Right ventricle myocardium superior (tissue), 1 donor: ENCODE measurements around the gene RPEL1. TPM values are rescaled to one million over a fixed set of nuclear protein-coding genes. Genes with fewer than 3 reads are reported as not detected.
A peak's percentile ranks its signal among the peaks of the same experiment; 100 is the strongest.
"Not testable (repeated sequence)": the region's sequence is repeated elsewhere in the genome, so short reads cannot be mapped to it uniquely, and the experiment has no call there.

Experiments
- ATAC-seq: fragments of 200-7000 bp; cut with Tn5 transposase; one replicate; pipeline ENCODE4 v1.9.1; 2020; ENCODE audit warnings: mild to moderate bottlenecking; ENCODE audit not compliant: poor library complexity
- DNase-seq: peaks from one replicate; pipeline ENCODE4 v3.0.0-alpha.2; 2020
- intact Hi-C: fragments of 100-400 bp; cut with DNase I; formaldehyde crosslinking; loops from one replicate; pipeline ENCODE4 v1.11.2; 2022
- total RNA-seq: library from RNA; stranded (reverse); fragmentation: NEBNext Ultra II Directional; extraction: Animal tissue kit (Norgen Biotek cat#: 25700); gene quantifications from one replicate; pipeline ENCODE4 v1.2.1, GENCODE V29; 2021
- donor health status: DM: no; HTN: yes; CAD: no; lungs with severe emphysema.

Gene RPEL1
- total RNA-seq, 1 donor from 2014 or later, result not detected

GRCh38 chr10:103231047-103231551 is 14.6 kb upstream of the RPEL1 start:
- DNase-seq (no peak), ATAC-seq (peak; percentile 51)
- intact Hi-C loops, result no loop called here

DNA sequence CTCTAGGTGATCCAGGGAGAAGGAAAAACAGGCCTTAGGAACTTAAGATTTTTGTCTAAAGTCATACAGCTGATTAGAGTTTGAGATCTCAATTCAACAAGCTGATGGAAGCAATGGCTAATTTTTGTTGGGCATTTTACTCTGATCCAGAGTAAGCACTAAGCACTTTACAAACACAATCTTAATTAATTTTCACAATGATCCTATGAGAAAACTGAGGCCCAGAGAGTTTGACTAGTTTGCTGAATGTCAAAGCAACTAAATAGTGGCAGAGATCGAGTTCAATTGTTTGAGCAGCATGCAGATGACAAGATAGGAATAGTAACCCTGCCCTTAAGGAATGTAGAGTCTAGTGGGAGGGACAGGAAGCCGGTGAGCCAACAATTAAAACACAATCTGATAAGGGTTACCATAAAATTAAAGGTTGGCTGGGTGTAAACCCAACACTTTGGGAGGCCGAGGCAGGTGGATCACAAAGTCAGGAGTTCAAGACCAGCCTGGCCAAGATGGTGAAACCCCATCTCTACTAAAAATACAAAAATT is 13.5 kb upstream of the RPEL1 start:
- ATAC-seq (no peak), DNase-seq (no peak)
- intact Hi-C loops, result no loop called here

DNA sequence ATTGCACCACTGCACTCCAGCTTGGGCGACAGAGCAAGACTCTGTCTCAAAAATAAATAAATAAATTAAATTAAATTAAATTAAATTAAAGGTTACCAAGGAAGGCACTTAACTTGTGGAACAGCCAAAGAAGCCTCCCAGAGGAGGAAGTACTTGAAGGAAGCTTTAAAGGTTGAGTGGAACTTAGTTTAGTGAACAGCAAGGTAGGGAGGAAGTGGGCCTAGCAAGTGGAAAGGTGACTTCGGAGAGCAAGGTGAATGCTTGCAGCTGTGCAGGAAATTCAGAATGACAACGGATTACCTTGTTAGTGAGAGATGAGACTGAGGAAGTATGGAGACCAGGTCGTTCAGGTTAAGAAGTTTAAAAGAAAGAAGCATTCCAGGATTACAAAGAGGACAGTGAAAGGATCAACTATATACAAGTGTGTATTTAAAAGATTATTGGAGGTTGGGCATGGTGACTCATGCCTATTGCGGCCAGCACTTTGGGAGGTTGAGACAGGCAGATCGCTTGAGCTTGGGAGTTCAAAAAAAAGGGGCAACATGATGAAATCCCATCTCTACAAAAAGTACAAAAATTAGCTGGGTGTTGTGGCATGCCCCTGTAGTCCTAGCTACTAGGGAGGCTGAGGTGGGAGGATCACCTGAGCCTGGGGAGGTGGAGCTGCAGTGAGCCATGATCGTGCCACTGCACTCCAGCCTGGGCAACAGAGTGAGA is 12.8 kb upstream of the RPEL1 start:
- ATAC-seq, result no peak
- intact Hi-C loops, result no loop called here
- no peak for DNase-seq

- intact Hi-C loops, result loop anchor here (5.0 kb wide), 1 partner anchor 38 kb away; no protein-coding TSS in a partner anchor
- DNase-seq, result no peak
Observed at GRCh38 chr10:103235775-103236174, 9.9 kb upstream of the RPEL1 start.

GRCh38 chr10:103238506-103239252 is 7.0 kb upstream of the RPEL1 start:
- peak; percentile 76 for ATAC-seq
- intact Hi-C loops, result loop anchor here (5.0 kb wide), 1 partner anchor 41 kb away; no protein-coding TSS in a partner anchor
- no peak for DNase-seq

More at GRCh38 chr10:103235775-103236174, 9.9 kb upstream of the RPEL1 start:
- ATAC-seq, result no peak

- DNase-seq, result peak; percentile 43
- intact Hi-C loops, result loop anchor here (5.0 to 10.0 kb wide), 2 partner anchors 137 to 409 kb away; no protein-coding TSS in a partner anchor
Observed at GRCh38 chr10:103241262-103242011, 4.2 kb upstream of the RPEL1 start.

DNA sequence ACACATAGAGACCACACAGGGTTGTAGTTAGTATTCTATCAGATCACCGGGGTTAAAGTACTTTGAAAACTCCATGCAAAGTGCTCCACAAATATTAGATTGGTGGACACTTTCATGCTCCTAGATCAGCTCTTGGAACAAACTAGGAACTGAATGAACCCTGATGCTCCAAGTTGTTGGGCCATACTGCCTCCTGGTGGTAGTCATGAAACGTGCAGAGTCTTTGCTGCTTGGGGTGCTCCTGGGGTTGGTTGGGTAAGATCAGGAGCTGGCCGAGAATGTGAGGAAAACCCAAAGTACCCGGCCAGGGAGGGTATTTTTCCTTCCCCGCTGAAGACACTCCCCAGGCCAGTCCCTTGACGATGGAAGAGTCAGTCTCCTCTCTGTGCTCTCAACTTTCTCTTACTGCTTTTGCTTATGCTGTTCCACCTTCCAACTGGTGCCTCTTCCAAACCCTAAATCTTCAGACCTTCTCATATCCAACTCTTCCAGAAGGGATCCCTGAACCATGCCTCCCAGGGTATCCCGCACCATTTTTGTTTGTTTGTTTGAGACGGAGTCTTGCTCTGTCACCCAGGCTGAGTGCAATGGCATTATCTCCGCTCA is 918 bp upstream of the RPEL1 start:
- intact Hi-C loops, result loop anchor here (5.0 to 10.0 kb wide), 2 partner anchors 140 to 412 kb away; no protein-coding TSS in a partner anchor
- ATAC-seq (peak; percentile 94), DNase-seq (peak; percentile 71)

More at GRCh38 chr10:103241262-103242011, 4.2 kb upstream of the RPEL1 start:
- peak; percentile 52 for ATAC-seq

DNA sequence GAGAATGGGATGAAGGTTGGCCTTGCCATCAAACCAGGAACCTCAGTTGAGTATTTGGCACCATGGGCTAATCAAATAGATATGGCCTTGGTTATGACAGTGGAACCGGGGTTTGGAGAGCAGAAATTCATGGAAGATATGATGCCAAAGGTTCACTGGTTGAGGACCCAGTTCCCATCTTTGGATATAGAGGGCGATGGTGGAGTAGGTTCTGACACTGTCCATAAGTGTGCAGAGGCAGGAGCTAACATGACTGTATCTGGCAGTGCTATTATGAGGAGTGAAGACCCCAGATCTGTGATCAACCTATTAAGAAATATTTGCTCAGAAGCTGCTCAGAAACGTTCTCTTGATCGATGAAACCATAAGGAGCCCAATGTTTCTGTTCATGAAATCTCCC is 637 bp downstream of the RPEL1 start:
- intact Hi-C loops, result loop anchor here (2.0 to 10.0 kb wide), 2 partner anchors 142 to 330 kb away; no protein-coding TSS in a partner anchor

DNA sequence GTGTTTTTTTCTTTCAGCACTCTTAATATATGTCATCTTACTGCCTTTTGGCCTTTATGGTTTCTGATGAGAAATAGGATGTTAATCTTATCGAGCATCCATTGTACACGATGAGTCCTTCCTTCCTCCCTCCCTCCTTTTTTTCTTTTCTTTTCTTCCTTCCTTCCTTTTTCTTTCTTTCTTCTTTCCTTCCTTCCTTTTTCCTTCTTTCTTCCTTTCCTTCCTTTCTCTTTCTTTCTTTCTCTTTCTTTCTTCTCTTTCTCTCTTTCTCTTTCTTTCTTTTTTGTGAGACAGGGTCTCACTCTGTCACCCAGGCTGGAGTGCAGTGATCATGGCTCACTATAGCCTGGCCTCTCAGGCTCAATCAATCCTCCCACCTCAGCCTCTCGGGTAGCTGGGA is 8.4 kb downstream of the RPEL1 start:
- ATAC-seq (no peak), DNase-seq (no peak)
- intact Hi-C loops, result no loop called here

More for the DNA sequence above, 637 bp downstream of the RPEL1 start:
- DNase-seq (no peak), ATAC-seq (no peak)

- ATAC-seq (no peak), DNase-seq (no peak)
- intact Hi-C loops, result no loop called here
Observed at GRCh38 chr10:103254538-103255325, 9.0 kb downstream of the RPEL1 start.

DNA sequence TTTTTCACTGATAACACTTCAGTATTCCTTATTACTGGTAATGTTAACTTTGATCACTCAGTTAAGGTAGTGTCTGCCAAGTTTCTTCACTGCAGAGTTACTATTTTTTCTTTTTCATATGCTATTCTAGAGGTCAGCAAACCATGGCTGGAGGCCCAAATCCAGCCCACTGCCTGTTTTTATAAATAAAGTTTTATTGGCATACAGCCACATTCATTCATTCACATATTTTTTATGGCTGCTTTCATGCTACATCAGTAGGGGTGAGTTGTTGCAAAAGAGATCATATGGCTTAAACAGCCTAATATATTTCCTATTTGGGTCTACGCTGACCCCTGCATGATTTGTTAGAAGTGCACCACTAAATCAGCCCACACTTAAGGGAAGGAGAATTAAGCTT is 10.9 kb downstream of the RPEL1 start:
- ATAC-seq (no peak), DNase-seq (no peak)
- intact Hi-C loops, result no loop called here

DNA sequence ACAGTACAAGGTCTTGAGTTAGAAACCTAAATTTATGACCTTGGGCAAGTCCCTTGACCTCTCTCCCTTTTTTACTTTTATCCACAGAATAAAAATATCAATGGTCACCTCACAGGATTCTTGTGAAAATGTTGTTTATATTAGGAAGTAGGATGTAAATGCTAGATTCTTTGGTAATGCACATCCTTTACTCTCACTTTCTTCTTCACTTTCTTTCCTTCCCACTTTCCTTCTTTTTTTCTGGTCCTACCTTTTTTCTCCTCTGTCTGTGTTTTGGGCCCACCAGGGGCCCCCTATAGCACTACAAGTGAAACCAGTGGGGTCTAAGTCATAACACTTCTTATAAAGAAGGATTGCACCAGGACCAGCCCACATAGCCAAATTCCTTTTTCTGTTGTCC is 12.1 kb downstream of the RPEL1 start:
- intact Hi-C loops, result no loop called here
- DNase-seq (no peak), ATAC-seq (no peak)

DNA sequence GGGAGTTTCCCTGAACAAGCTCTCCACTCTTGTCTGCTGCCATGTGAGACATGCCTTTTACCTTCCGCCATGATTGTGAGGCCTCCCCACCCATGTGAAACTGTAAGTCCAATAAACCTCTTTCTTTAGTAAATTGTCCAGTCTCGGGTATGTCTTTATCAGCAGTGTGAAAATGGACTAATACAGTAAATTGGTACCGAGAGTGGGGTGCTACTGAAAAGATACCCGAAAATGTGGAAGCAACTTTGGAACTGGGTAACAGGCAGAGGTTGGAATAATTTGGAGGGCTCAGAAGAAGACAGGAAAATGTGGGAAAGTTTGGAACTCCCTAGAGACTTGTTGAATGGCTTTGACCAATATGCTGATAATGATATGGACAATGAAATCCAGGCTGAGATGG is 13.2 kb downstream of the RPEL1 start:
- intact Hi-C loops, ATAC-seq: not testable (repeated sequence)

DNA sequence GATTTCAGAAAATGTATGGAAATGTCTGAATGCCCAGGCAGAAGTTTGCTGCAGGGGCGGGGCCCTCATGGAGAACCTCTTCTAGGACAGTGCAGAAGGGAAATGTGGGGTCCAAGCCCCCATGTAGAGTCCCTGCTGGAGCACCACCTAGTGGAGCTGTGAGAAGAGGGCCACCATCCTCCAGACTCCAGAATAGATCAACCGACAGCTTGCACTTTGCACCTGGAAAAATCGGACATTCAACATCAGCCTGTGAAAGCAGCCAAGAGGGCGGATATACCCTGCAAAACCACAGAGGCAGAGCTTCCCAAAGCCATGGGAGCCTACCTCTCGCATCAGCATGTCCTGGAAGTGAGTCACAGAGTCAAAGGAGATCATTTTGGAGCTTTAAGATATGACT is 14.3 kb downstream of the RPEL1 start:
- DNase-seq, result no peak
- ATAC-seq, result no peak
- intact Hi-C loops, result no loop called here

More for the DNA sequence above, 13.2 kb downstream of the RPEL1 start:
- DNase-seq, result not testable (repeated sequence)

- intact Hi-C loops, result no loop called here
- ATAC-seq (no peak), DNase-seq (no peak)
Observed at GRCh38 chr10:103262229-103262628, 16.5 kb downstream of the RPEL1 start.

GRCh38 chr10:103265717-103266329 is 20.1 kb downstream of the RPEL1 start:
- intact Hi-C loops, result no loop called here
- DNase-seq (no peak), ATAC-seq (no peak)

DNA sequence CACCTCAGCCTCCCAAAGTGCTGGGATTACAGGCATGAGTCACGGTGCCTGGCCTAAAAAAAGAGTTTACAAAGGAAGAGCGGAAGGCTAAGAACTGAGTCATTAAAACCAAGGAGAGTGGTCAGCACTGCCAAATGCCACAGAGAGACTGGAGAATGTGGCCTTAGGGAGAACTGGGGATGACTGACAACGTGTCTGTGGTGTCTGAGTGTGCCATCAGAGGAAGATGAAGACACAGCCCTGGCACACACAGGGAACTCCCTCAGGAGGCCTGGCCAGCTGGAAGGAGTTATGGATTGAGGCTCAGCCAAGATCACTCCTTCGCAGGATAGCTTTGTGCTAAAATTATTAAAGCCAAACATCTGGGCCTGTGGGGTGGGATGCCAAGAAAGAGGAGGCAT is 27.4 kb downstream of the RPEL1 start:
- no peak for DNase-seq
- intact Hi-C loops, result no loop called here
- ATAC-seq, result no peak
